ENCODE measurements around the gene ZBTB2.

ZBTB2 gene

DNA sequence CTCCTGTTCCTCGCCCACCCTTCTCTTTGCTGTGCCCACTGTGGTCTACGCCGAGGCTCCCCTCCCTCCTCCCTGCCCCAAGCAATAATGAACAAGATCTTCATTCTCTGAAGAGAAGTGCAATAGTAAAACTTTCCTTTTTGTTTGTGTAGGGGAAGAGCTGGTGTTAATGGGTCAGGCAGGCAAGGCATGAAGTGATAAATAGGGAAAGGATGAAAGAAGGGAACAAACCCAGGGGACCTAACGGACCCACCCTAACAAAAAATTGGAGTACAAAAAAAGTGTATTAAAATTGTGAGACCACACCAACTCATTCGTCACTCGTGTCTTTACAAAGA lies 66.9 kb downstream of the ZBTB2 start (continued):
- TF ChIP-seq ZNF623 (tag by site-specific recombination; IDR thresholded peaks at IDR 0.05): no peak
- TF ChIP-seq GLIS2 (tag by site-specific recombination; IDR thresholded peaks at IDR 0.05): no peak
- TF ChIP-seq ZNF768 (tag by site-specific recombination; IDR thresholded peaks at IDR 0.05): no peak
- no peak for TF ChIP-seq SETDB1 (IDR thresholded peaks at IDR 0.05; ENCODE audit: insufficient read length, low read length)
- TF ChIP-seq ZNF707 (tag by site-specific recombination; IDR thresholded peaks at IDR 0.05): no peak
- TF ChIP-seq PRDM1 (tag by site-specific recombination; IDR thresholded peaks at IDR 0.05): peak; percentile 30; the same call in 1 of the 2 replicates

DNA sequence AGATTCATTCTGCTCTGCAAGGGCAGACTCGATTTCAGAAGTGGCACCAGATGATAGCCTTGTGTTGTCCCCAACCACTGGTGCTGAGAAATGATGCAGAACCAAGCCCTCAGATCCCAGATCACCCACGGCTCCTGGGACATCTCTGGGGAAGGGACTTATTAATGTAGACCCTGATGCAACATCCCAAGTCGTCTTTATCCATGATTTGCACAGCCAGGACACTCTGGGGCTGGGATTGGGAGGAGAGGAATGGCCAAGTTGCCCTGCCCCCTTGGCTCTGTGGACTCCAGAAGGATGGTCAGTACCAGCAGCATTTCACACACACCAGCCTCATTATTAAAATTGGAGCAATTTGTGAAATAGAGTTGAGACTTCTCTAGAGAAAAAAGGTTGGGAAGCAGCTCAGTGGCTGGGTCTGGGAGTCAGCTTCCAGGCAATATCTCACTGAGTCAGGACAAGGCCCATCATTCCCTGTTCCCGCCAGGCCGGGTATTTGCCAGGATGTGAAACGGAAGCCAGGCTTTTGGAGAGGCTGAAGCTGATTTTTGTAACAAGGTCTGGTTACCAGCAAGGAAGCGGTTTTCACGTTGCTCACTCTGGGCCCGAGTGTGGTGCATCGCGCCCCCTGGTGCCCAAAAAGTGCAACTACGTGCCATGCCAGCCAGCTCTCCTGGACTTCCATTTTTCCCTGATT lies 67.4 kb downstream of the ZBTB2 start:
- no peaks in the 10 kb centered on the region for H3K9me3 ChIP-seq (ENCODE audit: control insufficient read depth, insufficient read depth, low read depth, low read length)
- H3K36me3 ChIP-seq (ENCODE audit: control insufficient read depth in 2 of 2, insufficient read depth in 1 of 2, low read length in 2 of 2): no peaks in the 10 kb centered on the region
- H3K4me1 ChIP-seq (ENCODE audit: control insufficient read depth, insufficient read depth, low read length): no peaks in the 10 kb centered on the region
- ChIA-PET CTCF (interaction anchor here (0.6 to 16.8 kb wide), 87 partner anchors 11 to 1131 kb away, joined by 3 to 512 read pairs (median 5); partner anchors contain the start of gene AKAP12), POLR2A (interaction anchor here (0.5 to 2.3 kb wide), 4 partner anchors 83 to 506 kb away, joined by 3 to 25 read pairs (median 6); no protein-coding TSS in a partner anchor)
- no peak overlapping the region for H3K4me3 ChIP-seq (ENCODE audit: low read depth, low read length)
- H3K27ac ChIP-seq (ENCODE audit: extremely low read depth, low read depth, low read length): no peak overlapping the region
- peak; percentile 45; the same call in 1 of the 2 replicates for TF ChIP-seq ZNF600 (tag by site-specific recombination; IDR thresholded peaks at IDR 0.05)
- TF ChIP-seq TRIM28 (IDR thresholded peaks at IDR 0.05; ENCODE audit: borderline replicate concordance, low read length): peak; percentile 74; the same call in 1 of the 2 replicates
- TF ChIP-seq, protein P1, sequence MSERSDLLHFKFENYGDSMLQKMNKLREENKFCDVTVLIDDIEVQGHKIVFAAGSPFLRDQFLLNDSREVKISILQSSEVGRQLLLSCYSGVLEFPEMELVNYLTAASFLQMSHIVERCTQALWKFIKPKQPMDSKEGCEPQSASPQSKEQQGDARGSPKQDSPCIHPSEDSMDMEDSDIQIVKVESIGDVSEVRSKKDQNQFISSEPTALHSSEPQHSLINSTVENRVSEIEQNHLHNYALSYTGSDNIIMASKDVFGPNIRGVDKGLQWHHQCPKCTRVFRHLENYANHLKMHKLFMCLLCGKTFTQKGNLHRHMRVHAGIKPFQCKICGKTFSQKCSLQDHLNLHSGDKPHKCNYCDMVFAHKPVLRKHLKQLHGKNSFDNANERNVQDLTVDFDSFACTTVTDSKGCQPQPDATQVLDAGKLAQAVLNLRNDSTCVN (tag by site-specific recombination; optimal IDR thresholded peaks at IDR 0.05): peak; percentile 23
- peak; percentile 72 for TF ChIP-seq OSR2 (tag by site-specific recombination; IDR thresholded peaks at IDR 0.05)
- 0 out of 2 replicates have a peak, but pooled peaks have one; percentile 14 for TF ChIP-seq ZNF629 (tag by site-specific recombination; IDR thresholded peaks at IDR 0.05)
- TF ChIP-seq ZNF24 (tag by site-specific recombination; IDR thresholded peaks at IDR 0.05): peak; percentile 60; the same call in 1 of the 2 replicates
- no peak for TF ChIP-seq ZNF146 (tag by site-specific recombination; IDR thresholded peaks at IDR 0.05)
- peak; percentile 84 for TF ChIP-seq ZBTB17 (tag by site-specific recombination; IDR thresholded peaks at IDR 0.05)
- TF ChIP-seq, protein P2, sequence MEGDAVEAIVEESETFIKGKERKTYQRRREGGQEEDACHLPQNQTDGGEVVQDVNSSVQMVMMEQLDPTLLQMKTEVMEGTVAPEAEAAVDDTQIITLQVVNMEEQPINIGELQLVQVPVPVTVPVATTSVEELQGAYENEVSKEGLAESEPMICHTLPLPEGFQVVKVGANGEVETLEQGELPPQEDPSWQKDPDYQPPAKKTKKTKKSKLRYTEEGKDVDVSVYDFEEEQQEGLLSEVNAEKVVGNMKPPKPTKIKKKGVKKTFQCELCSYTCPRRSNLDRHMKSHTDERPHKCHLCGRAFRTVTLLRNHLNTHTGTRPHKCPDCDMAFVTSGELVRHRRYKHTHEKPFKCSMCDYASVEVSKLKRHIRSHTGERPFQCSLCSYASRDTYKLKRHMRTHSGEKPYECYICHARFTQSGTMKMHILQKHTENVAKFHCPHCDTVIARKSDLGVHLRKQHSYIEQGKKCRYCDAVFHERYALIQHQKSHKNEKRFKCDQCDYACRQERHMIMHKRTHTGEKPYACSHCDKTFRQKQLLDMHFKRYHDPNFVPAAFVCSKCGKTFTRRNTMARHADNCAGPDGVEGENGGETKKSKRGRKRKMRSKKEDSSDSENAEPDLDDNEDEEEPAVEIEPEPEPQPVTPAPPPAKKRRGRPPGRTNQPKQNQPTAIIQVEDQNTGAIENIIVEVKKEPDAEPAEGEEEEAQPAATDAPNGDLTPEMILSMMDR (tag by site-specific recombination; IDR thresholded peaks at IDR 0.05): peak; percentile 91
- peak; percentile 66; the same call in 1 of the 2 replicates for TF ChIP-seq IKZF3 (tag by site-specific recombination; IDR thresholded peaks at IDR 0.05)
- no peak for TF ChIP-seq ZNF155 (tag by site-specific recombination; IDR thresholded peaks at IDR 0.05)
- no peak for TF ChIP-seq ZFP3 (tag by site-specific recombination; IDR thresholded peaks at IDR 0.05; ENCODE audit: low read depth)
- TF ChIP-seq ZNF830 (tag by site-specific recombination; IDR thresholded peaks at IDR 0.05; ENCODE audit: low read depth): no peak
- TF ChIP-seq ZFP69B (tag by site-specific recombination; IDR thresholded peaks at IDR 0.05): 0 out of 2 replicates have a peak, but pooled peaks have one; percentile 54
- no peak for TF ChIP-seq ZNF433 (tag by site-specific recombination; IDR thresholded peaks at IDR 0.05; ENCODE audit: low read depth)
- no peak for TF ChIP-seq ZNF10 (tag by site-specific recombination; IDR thresholded peaks at IDR 0.05)
- no peak for TF ChIP-seq ZBTB21 (tag by site-specific recombination; IDR thresholded peaks at IDR 0.05)
- no peak for TF ChIP-seq MYNN (tag by site-specific recombination; IDR thresholded peaks at IDR 0.05; ENCODE audit: borderline replicate concordance)
- TF ChIP-seq ZNF157 (tag by site-specific recombination; IDR thresholded peaks at IDR 0.05): no peak
- TF ChIP-seq ZNF121 (tag by site-specific recombination; IDR thresholded peaks at IDR 0.05): no peak
- peak; percentile 99 for TF ChIP-seq ZNF2 (tag by site-specific recombination; IDR thresholded peaks at IDR 0.05)
- TF ChIP-seq KLF8 (tag by site-specific recombination; IDR thresholded peaks at IDR 0.05): peak; percentile 42; the same call in 1 of the 2 replicates
- TF ChIP-seq, protein P3, sequence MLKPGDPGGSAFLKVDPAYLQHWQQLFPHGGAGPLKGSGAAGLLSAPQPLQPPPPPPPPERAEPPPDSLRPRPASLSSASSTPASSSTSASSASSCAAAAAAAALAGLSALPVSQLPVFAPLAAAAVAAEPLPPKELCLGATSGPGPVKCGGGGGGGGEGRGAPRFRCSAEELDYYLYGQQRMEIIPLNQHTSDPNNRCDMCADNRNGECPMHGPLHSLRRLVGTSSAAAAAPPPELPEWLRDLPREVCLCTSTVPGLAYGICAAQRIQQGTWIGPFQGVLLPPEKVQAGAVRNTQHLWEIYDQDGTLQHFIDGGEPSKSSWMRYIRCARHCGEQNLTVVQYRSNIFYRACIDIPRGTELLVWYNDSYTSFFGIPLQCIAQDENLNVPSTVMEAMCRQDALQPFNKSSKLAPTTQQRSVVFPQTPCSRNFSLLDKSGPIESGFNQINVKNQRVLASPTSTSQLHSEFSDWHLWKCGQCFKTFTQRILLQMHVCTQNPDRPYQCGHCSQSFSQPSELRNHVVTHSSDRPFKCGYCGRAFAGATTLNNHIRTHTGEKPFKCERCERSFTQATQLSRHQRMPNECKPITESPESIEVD (tag by site-specific recombination; IDR thresholded peaks at IDR 0.05): no peak
- TF ChIP-seq ZNF654 (tag by site-specific recombination; IDR thresholded peaks at IDR 0.05; ENCODE audit: low read depth): peak; percentile 97
- no peak for TF ChIP-seq ZNF529 (tag by site-specific recombination; IDR thresholded peaks at IDR 0.05; ENCODE audit: insufficient replicate concordance)
- no peak for TF ChIP-seq ZNF426 (tag by site-specific recombination; IDR thresholded peaks at IDR 0.05)

All from HEK293 (cell line).